RKO (cell line): ENCODE results near the gene TAF10.
A peak's percentile ranks its signal among the peaks of the same experiment; 100 is the strongest.

Source experiments
- DNase-seq: peaks from one replicate; pipeline ENCODE4 v3.0.0-alpha.2; 2016; ENCODE audit warnings: low spot score

The TAF10 gene

DNA sequence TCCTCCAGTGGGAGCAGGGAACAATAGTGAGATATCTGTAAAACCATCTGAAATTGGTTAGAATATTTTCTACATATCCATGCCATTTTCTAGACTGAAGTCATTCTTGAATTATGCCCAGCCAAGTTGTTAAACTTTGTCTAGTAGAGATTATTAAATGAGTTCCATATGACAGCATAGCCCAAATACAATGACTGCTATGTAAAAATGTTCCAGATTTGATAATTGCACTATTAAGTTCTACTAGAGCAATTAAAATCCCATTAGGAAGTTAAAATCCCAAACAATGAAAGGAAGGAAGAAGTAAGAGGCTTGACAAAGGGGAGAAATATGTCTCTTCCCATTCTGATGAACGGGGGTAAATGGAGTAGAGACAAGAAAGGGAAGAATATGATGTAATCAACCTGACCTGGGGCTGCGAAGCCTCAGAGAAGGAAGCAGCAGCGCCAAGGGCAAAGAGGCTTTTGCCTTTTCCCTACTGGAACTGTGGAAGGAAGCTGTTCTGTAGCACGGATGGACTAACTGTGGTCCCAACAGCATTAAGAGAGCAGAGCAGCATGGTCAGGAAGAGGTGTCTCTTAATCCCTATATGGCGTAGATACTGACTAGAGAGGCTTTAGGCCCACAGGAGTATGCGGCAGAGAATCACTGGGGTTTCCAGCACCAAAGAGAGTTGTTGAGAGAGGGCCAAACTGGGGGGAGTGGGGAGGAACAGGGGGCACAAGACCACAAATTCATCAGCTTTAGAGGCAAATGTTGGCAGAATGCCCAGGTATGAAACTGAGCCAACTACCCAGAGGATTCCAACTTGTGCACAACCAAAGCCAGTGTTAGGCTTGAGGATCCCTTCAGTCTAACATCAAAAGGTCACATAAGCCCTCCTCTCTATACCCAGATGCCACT, 35.3 kb downstream of the TAF10 start:
- no peak for DNase-seq

DNA sequence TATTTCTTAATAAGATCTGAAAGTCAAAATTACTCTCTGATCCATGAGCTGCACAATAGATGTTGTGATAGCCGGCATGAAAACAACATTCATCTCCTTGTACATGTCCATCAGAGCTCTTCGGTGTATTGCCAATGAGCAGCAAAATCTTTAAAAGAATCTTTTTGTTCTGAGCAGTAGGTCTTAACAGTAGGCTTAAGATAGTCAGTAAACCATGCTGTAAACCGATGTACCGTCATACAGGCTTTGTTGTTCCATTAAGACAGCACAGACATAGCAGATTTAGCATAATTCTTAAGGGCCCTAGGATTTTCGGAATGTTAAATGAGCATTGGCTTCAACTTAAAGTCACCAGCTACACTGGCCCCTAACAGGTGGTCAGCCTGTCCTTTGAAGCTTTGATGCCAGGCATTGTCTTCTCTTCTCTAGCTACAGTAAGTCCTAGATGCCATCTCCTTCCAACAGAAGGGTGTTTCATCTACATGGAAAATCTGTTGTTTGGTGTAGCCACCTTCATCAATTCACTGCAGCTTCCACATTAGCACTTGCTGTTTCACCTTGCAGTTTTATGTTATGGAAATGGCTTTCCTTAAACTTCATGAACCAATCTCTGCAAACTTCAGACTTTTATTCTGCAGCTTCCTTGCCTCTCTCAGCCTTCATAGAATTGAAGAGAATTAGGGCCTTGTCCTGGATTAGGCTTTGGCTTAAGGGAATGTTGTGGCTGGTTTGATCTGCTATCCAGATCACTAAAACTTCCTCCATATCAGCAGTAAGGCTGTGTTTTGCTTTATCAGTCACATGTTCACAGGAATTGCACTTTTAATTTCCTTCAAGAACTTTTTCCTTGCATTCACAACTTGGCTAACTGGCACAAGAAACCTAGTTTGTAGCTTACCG, 37.0 kb downstream of the TAF10 start:
- DNase-seq: no peak

DNA sequence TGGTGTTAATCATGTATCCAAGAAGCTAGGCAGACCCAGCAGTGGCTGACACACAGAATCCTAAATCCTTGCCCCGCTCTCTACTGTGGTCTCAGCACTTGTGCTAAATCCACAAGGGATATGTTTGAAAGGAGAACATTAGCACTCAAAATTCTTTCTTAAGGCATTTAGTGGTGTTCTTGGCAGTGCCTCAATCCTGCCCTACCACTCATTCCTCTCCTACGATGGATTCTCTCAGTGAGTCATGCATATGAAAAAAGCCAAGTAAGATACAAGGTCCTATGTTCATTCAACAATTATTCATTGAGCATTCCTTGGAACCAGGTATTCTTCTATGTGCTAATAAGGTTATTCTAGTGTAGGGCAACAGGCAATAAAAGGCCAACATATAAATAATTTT, 39.8 kb downstream of the TAF10 start:
- no peak for DNase-seq

DNA sequence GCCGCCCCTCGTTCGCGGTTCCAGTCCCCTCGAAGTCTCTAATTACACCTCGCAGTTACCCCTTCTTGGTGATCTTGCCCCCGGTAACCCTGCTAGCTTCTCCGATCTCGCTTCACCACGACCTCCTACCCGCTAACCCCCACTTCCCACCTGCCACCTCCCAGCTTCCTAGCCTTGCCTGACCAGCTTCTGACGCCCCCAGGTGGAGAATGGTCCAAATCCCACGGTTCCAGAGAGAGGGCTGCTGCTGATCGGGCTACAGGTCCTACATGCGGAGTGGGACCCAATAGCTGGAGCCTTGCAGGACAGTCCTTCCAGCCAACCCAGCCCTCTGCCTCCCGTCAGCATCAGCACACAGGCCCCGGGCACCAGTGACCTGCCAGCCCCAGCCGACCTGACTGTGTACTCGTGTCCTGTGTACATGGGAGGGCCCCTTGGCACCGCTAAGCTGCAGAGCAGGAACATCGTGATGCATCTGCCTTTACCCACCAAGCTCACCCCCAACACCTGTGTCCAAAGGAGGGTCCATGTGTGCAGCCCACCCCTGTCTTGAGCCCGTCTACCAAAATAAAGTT, 40.5 kb downstream of the TAF10 start:
- DNase-seq: no peak

DNA sequence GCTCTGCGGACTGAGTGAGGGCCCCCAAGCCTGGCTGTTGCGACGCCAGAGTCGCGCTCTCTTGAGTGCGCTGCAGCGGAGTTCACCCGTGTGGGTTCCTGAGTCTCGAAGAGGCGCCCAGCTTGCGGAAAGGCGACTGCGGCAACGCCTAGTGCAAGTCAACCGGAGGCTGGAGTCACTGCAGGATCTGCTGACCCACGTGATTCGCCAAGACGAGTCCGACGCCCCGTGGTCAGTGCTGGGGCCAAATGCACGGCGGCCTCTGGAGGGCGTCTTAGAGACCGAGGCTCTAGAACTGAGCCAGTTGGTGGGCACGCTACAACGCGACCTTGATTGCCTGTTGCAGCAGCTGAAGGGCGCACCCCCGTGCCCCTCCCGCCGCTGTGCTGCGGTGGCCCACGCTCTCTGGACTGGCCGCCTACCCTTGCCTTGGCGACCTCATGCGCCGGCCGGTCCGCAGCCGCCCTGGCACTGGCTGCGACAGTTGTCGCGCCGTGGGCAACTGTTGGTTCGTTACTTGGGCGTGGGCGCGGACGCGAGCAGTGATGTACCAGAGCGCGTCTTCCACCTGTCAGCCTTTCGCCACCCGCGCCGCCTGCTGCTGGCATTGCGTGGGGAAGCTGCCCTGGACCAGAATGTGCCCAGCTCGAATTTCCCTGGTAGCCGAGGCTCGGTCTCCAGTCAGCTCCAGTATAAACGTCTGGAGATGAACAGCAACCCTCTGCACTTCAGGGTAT, 41.2 kb downstream of the TAF10 start:
- no peak for DNase-seq

DNA sequence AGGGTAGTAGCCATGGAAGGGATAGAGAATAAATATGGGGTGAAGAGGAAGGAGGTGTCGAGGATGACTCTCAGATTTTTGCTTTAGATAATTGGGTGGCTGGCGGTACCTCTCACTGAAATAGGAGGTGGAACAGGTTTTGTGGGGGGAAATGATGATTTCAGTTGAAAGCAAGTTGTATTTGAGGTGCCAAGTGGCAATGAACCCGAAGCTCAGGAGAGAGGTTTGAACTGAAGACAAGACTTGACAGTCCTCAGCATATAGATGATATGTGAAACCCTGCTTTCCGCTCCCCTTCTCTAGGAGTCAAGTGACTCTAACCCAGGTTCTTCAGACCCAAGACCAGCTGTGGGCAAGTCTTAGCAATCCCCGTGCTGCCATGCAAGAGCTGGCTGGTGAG, 42.3 kb downstream of the TAF10 start:
- no peak for DNase-seq

DNA sequence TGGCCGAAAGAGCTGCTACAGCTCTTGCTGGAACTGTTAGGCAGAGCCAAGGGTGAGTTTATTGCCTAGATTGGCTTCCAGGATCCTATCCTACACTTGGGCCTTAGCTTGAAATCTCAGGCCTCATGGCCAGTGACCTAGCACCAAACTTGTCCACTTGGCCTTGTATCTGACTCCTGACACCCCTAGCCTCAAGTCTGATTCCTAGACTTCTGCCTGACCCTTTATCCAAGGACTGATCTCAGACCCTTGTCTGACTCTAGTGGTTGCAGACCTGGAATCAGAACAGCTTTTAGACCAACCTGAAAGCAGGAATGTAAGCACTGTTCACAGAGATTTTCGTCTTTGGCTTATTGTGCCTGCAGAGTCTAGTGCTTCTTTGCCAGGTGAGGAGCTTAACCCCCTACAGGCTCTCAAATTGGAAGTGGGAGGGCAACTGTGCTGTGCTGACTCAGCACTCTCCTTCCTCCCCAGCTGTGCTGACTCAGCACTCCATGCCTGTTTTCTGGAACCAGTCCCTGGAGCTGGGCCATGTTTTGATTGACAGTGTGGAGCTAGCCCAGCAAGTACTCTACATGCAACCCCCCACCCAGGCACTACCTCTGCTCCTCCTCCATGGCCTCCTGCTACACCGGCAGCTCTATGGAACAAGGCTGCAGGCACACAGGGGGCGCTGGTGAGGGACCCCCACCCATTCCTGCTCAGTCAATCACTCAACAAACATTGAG, 43.7 kb downstream of the TAF10 start:
- DNase-seq: peak; percentile 32

DNA sequence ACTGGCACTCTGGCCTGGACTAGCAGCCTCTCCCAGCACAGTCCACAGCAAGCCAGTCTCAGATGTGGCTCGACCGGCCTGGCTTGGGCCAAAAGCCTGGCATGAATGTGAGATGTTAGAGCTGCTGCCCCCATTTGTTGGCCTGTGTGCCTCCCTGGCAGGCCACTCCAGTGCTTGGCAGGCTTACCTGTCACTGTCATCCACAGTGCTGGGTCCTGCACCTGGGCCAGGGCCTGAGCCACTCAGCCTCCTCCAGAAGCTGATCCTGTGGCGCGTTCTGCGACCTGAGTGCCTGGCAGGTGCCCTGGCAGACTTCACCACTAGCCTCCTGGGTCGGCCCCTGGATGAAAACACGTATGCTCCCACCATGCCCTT, 44.7 kb downstream of the TAF10 start:
- DNase-seq: no peak

DNA sequence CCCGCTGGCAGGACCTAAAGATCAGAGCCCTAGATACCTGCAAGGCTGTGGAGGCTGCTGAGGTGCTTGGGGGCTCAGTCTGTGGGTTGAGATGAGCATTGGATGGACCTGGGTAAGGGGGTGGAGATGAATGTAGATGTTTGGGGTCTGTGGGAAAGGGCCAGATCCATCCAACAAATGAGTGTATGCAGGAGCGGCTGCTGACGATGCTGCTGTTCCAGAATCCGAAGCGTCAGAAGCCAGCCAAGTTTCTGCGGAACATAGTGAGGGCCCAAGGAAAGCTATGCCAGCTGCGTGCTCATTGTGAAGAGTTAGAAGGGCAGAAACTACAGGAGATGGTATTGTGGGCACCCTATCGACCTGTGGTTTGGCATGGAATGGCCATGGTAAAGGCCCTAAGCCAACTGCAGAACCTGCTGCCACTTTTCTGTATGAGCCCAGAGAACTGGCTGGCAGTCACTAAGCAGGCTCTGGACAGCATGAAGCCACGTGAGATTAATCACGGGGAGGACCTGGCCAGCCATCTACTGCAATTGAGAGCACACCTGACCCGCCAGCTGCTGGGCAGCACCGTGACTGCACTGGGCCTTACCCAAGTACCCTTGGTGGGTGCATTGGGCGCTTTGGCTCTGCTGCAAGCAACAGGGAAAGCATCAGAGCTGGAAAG, 45.2 kb downstream of the TAF10 start:
- no peak for DNase-seq

DNA sequence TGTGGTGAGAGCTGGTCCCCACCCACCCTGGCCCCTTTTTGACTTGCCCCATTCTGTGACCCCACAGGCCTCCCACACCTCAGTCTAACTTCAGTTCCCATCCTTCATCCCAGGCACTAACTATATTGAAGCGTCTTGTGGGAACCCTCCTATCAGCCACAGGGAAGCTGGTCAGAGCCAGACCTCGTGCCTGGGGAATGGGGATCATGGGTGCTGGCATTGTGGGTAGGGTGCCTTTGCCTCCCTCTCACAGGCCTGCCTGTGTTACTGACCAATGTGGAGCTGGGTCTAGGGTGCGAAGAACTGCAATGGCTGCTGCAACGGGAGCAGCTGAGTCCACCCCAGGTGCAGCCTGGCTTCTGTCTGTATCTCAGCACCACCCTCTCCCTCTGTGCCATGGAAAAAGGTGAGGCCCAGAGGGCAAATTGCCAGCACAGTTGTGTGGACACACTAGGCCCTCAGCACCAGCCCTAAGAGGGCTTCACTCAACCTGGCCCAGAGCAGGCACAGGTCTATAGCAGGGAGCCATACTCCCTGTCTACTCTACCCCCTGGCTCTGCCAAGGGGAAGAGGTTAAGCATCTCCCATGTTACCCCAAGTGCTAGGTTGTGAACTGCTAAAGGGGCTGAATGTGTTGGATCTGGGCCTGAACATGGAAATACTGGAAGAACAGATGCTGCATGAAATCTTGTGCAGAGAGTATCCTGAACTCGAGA, 45.9 kb downstream of the TAF10 start:
- no peak for DNase-seq

DNA sequence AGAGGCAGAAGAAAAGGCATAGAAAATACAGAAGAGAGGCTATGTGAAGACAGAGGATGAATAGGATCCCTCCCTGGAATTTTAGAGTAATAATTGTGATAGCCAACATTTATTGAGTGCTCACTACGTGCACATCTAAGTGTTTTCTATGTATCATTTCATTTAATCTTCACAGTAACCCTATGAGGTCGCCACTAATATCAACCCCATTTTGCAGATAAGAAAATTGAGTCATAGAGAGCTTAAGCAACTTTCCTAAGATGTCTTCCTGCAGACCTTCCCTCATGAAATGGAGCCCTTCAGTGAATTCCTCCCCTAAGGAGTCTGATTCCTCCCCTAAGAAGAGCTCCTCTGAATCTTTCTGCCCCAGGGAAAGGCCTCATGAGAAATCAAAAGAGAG, 46.7 kb downstream of the TAF10 start:
- no peak for DNase-seq

DNA sequence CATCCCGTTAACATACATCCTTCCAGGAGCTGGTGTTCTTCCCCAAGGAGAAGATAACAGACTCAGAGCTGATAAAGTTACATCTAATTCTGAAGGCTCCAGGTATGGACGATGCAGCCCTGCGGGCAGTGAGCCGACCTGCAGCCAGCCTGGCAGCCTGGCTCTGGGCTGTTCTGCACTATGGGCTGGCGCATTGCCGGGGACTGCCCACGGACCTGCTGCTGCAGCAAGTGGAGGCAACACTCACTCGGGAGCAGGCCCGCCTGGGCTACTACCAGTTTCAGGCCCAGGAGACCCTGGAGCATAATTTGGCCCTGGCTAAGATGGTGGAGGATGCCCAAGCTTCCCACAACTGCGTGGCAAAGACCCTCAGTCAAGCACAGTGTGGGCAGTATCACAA, 48.3 kb downstream of the TAF10 start:
- DNase-seq: no peak

DNA sequence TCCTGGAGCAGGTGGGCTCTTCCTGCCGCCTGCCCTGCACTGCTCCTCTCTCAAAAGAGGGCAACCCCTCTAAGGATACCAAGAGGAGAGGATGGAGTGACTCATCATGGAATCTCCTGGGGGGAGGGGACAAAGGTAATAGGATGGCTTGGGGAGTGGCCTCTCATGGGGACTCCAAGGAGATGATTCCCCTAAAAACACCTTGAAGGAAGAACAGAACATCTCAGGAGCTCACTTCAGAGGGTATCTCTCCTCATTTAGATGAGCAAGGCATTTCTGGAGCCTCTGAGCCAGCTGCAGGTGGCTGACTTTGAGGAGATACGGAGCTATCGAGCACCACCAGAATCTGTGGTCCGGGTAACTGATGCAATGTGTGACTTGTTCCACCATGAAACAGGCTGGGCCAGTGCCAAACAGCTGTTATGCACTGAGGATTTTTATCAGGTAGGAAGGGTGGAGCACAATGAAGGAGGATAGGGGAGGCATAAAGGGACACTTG, 48.8 kb downstream of the TAF10 start:
- no peak for DNase-seq

DNA sequence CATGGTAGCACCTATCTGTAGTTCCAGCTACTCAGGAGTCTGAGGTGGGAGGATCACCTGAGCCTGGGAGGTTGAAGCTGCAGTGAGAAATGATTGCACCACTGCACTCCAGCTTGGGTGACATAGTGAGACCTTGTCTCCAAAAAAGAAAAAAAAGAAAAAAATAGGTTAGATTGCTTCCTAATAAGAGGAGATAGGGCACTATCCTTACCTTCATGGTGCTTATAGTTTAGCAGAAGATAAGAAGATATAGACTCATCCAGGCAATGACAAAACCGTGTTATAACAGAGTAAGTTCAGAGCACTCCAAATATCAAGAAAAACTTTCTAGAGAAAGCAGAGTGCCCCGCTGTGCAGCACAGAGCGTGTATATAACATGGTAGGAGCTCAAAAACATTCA, 50.7 kb downstream of the TAF10 start:
- DNase-seq: no peak
